IPS DF 4.7 (cell line): ENCODE results near the gene CPED1.
"Not testable (repeated sequence)": the region's sequence is repeated elsewhere in the genome, so short reads cannot be mapped to it uniquely, and the experiment has no call there.

Experiments
- DNase-seq: peaks from one replicate; pipeline ENCODE4 v3.0.0-alpha.2; 2013; ENCODE audit warnings: low spot score; ENCODE audit errors: extremely low read depth

The CPED1 gene

GRCh38 chr7:121235201-121235600, 246.7 kb downstream of the CPED1 start:
- no peak for DNase-seq

- DNase-seq = no peak
Observed at GRCh38 chr7:121237601-121238000, 249.1 kb downstream of the CPED1 start.

GRCh38 chr7:121244120-121244870, 255.8 kb downstream of the CPED1 start:
- DNase-seq = no peak

- DNase-seq = not testable (repeated sequence)
Observed at GRCh38 chr7:121251367-121251766, 262.9 kb downstream of the CPED1 start.

GRCh38 chr7:121252523-121253235, 264.2 kb downstream of the CPED1 start:
- DNase-seq = not testable (repeated sequence)

GRCh38 chr7:121259826-121260225, 271.3 kb downstream of the CPED1 start:
- no peak for DNase-seq

GRCh38 chr7:121261207-121261884, 272.8 kb downstream of the CPED1 start:
- DNase-seq = no peak

- DNase-seq = no peak
Observed at GRCh38 chr7:121262221-121262620, 273.7 kb downstream of the CPED1 start.

- no peak for DNase-seq
Observed at GRCh38 chr7:121262969-121263368, 274.5 kb downstream of the CPED1 start.

- no peak for DNase-seq
Observed at GRCh38 chr7:121266307-121266894, 277.9 kb downstream of the CPED1 start.

- DNase-seq = no peak
Observed at GRCh38 chr7:121267612-121268011, 279.1 kb downstream of the CPED1 start.

GRCh38 chr7:121269798-121270197, 281.3 kb downstream of the CPED1 start:
- no peak for DNase-seq

- DNase-seq = no peak
Observed at GRCh38 chr7:121271098-121271497, 282.6 kb downstream of the CPED1 start.

GRCh38 chr7:121271916-121272315, 283.4 kb downstream of the CPED1 start:
- DNase-seq = no peak

- no peak for DNase-seq
Observed at GRCh38 chr7:121272676-121273075, 284.2 kb downstream of the CPED1 start.

GRCh38 chr7:121273467-121274167, 285.1 kb downstream of the CPED1 start:
- DNase-seq = no peak

- no peak for DNase-seq
Observed at GRCh38 chr7:121274467-121274866, 286.0 kb downstream of the CPED1 start.

- DNase-seq = no peak
Observed at GRCh38 chr7:121275204-121275603, 286.7 kb downstream of the CPED1 start.

- DNase-seq = no peak
Observed at GRCh38 chr7:121276313-121276712, 287.8 kb downstream of the CPED1 start.

- DNase-seq = no peak
Observed at GRCh38 chr7:121278120-121279021, 289.9 kb downstream of the CPED1 start.
